ENCODE measurements around the gene MPZL2.

DNA sequence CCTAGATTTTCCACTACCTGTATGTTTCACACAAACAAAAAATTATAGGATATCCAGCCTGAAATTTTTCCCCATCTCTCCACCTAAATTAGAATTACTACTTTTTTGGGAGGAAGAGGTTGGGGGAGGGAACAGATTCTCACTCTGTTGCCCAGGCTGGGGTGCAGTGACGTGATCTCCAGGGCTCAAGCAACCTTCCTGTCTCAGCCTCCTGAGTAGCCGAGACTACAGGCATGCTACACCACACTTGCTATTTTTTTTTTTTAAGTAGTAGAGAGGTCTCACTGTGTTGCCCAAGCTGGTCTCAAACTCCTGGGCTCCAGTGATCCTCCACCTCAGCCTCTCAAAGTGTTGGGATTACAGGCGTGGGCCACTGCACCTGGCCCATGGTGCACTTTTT lies 48.8 kb downstream of the MPZL2 start:
- TF ChIP-seq, protein P1, sequence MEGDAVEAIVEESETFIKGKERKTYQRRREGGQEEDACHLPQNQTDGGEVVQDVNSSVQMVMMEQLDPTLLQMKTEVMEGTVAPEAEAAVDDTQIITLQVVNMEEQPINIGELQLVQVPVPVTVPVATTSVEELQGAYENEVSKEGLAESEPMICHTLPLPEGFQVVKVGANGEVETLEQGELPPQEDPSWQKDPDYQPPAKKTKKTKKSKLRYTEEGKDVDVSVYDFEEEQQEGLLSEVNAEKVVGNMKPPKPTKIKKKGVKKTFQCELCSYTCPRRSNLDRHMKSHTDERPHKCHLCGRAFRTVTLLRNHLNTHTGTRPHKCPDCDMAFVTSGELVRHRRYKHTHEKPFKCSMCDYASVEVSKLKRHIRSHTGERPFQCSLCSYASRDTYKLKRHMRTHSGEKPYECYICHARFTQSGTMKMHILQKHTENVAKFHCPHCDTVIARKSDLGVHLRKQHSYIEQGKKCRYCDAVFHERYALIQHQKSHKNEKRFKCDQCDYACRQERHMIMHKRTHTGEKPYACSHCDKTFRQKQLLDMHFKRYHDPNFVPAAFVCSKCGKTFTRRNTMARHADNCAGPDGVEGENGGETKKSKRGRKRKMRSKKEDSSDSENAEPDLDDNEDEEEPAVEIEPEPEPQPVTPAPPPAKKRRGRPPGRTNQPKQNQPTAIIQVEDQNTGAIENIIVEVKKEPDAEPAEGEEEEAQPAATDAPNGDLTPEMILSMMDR (IDR thresholded peaks at IDR 0.05) = no peak
- no peak for TF ChIP-seq POLR2A (IDR thresholded peaks at IDR 0.05)
- TF ChIP-seq POLR2AphosphoS5 (IDR thresholded peaks at IDR 0.05) = no peak
- no peak for TF ChIP-seq EP300 (IDR thresholded peaks at IDR 0.05)
